Measurements from ENCODE around the gene MPZL3.

The MPZL3 gene

DNA sequence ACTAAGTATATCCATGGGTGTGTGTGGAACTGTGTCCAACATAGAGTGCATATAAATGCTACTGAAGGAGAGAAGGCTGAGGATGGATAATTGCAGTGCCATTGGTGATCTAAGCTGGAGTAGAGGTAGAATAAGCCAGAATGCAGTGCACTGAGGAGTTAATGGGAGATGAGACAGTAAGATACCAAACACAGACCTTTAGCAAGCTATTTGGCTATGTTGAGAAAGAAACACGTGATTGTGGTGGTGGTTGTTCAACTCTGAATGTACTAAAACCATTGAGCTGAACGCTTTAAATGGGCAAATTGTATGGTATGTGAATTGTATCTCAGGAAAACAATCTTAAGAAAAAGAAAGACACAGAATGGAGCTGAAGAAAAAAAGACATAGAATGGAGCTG, 50.2 kb downstream of the MPZL3 start:
- TF ChIP-seq, protein P1, sequence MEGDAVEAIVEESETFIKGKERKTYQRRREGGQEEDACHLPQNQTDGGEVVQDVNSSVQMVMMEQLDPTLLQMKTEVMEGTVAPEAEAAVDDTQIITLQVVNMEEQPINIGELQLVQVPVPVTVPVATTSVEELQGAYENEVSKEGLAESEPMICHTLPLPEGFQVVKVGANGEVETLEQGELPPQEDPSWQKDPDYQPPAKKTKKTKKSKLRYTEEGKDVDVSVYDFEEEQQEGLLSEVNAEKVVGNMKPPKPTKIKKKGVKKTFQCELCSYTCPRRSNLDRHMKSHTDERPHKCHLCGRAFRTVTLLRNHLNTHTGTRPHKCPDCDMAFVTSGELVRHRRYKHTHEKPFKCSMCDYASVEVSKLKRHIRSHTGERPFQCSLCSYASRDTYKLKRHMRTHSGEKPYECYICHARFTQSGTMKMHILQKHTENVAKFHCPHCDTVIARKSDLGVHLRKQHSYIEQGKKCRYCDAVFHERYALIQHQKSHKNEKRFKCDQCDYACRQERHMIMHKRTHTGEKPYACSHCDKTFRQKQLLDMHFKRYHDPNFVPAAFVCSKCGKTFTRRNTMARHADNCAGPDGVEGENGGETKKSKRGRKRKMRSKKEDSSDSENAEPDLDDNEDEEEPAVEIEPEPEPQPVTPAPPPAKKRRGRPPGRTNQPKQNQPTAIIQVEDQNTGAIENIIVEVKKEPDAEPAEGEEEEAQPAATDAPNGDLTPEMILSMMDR (IDR thresholded peaks at IDR 0.05; ENCODE audit: low read depth, low read length, missing control alignments): no peak
- DNase-seq (ENCODE audit: low read depth): no peak
- H3K4me3 ChIP-seq (ENCODE audit: low read depth, low read length): no peak overlapping the region

DNA sequence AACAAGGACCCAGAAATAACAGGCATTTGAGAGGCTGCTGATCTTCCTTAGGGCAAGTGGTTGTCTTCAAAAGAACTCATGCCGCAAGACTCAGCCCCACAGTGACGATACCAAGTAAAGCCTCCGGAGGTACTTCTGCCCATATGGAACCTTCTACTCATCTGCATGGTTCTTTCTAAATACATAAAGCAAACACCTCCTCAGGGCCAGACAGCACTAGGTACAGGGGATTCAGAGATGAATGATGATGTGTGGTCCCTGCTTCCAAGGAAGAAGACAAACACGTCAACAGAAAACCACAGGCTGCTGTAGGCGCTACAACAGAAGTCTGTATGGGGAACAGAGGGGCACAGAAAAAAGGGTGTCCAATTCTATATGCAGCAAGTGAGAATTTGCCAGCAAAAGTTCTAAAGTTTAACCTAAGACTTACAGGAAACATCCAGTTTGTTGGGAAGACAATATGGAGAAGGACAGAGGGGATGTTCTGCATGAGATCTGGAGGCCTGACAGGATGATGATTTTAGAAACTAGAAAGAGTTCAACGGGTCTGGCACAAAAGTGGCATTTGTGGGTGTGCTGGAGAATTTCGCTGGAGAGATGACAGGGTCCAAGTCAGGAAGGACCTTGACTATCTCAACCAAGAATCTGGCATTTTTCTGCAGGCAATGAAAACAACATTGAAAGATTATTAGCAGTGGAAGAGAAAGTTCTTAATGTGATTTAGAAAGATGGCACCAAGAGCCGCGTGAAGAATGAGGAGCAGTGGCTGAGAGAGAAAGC, 51.1 kb downstream of the MPZL3 start:
- no peak for DNase-seq (ENCODE audit: low read depth)
- no peak overlapping the region for H3K4me3 ChIP-seq (ENCODE audit: low read depth, low read length)
- TF ChIP-seq, protein P1 (IDR thresholded peaks at IDR 0.05; ENCODE audit: low read depth, low read length, missing control alignments): no peak

- H3K4me3 ChIP-seq (ENCODE audit: low read depth, low read length): no peak overlapping the region
- TF ChIP-seq, protein P1 (IDR thresholded peaks at IDR 0.05; ENCODE audit: low read depth, low read length, missing control alignments): no peak
These were observed 51.7 kb downstream of the MPZL3 start for GRCh38 chr11:118200497-118200896.

GRCh38 chr11:118199135-118199534, 53.0 kb downstream of the MPZL3 start:
- no peak for DNase-seq (ENCODE audit: low read depth)
- no peak overlapping the region for H3K4me3 ChIP-seq (ENCODE audit: low read depth, low read length)
- TF ChIP-seq, protein P1 (IDR thresholded peaks at IDR 0.05; ENCODE audit: low read depth, low read length, missing control alignments): no peak

More at GRCh38 chr11:118200497-118200896, 51.7 kb downstream of the MPZL3 start:
- DNase-seq (ENCODE audit: low read depth): no peak

DNA sequence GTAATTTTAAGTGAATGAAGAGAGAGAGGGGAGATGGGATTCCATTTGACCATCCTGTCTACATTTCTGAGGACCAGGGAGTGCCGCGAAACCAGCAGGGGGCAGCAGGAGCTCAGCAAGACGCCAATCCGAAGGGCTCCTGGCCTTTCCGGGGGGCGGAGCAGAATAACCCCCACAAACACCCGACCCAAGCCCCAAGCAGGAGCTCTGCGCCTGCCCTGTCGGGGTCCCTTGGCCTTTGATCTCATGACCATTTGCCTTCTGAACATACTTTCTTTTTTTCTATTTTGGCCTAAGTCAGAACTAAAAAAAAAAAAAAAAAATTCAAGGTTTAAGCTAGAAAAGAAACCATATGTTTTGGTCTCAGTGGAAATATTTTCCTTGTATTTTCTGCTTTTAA, 53.8 kb downstream of the MPZL3 start:
- H3K4me3 ChIP-seq (ENCODE audit: low read depth, low read length): no peak overlapping the region
- no peak for DNase-seq (ENCODE audit: low read depth)
- TF ChIP-seq, protein P1 (IDR thresholded peaks at IDR 0.05; ENCODE audit: low read depth, low read length, missing control alignments): peak; percentile 91

- DNase-seq (ENCODE audit: low read depth): no peak
- TF ChIP-seq, protein P1 (IDR thresholded peaks at IDR 0.05; ENCODE audit: low read depth, low read length, missing control alignments): no peak
- no peak overlapping the region for H3K4me3 ChIP-seq (ENCODE audit: low read depth, low read length)
These were observed 57.1 kb downstream of the MPZL3 start for GRCh38 chr11:118194835-118195627.

Data from GM12864 (cell line).